ENCODE data around the gene C9.

GRCh38 chr5:39240750-39241149 lies 123.5 kb downstream of the C9 start:
- TF ChIP-seq, protein P1, sequence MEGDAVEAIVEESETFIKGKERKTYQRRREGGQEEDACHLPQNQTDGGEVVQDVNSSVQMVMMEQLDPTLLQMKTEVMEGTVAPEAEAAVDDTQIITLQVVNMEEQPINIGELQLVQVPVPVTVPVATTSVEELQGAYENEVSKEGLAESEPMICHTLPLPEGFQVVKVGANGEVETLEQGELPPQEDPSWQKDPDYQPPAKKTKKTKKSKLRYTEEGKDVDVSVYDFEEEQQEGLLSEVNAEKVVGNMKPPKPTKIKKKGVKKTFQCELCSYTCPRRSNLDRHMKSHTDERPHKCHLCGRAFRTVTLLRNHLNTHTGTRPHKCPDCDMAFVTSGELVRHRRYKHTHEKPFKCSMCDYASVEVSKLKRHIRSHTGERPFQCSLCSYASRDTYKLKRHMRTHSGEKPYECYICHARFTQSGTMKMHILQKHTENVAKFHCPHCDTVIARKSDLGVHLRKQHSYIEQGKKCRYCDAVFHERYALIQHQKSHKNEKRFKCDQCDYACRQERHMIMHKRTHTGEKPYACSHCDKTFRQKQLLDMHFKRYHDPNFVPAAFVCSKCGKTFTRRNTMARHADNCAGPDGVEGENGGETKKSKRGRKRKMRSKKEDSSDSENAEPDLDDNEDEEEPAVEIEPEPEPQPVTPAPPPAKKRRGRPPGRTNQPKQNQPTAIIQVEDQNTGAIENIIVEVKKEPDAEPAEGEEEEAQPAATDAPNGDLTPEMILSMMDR (IDR thresholded peaks at IDR 0.05; ENCODE audit: poor library complexity, severe bottlenecking), result no peak
- TF ChIP-seq POLR2AphosphoS5 (IDR thresholded peaks at IDR 0.05), result no peak
- TF ChIP-seq EZH2 (IDR thresholded peaks at IDR 0.05; ENCODE audit: borderline replicate concordance, insufficient read depth, low read length, poor library complexity, severe bottlenecking), result no peak
- TF ChIP-seq RAD21 (conservative IDR thresholded peaks at IDR 0.05), result no peak
- TF ChIP-seq SMC3 (conservative IDR thresholded peaks at IDR 0.05; ENCODE audit: poor library complexity), result no peak
- TF ChIP-seq REST (IDR thresholded peaks at IDR 0.05; ENCODE audit: borderline replicate concordance), result no peak
- no peak for TF ChIP-seq EP300 (conservative IDR thresholded peaks at IDR 0.05; ENCODE audit: poor library complexity, severe bottlenecking)

Data from neural cell (in vitro differentiated cells).